Activated CD8-positive, alpha-beta memory T cell treated with anti-CD3 and anti-CD28 coated beads for 36 hours (primary cell): ENCODE measurements around the gene PPL. TPM values are rescaled to one million over a fixed set of nuclear protein-coding genes. Genes with fewer than 3 reads are reported as not detected.
"Not testable (repeated sequence)": the region's sequence is repeated elsewhere in the genome, so short reads cannot be mapped to it uniquely, and the experiment has no call there.

ENCODE experiments used
- CTCF ChIA-PET: fragments of 350-600 bp; sonication (Branson Sonifier 250); formaldehyde crosslinking; loops from one replicate; lab custom pipeline; 2021; ENCODE audit warnings: antibody characterized with exemption; lab: Charles Lee
- POLR2A ChIA-PET: fragments of 350-600 bp; sonication (Branson Sonifier 250); formaldehyde crosslinking; loops from one replicate; lab custom pipeline; 2021; ENCODE audit warnings: antibody characterized with exemption; lab: Charles Lee
- total RNA-seq, 2 experiments: library from RNA; stranded (reverse); gene quantifications; one replicate each; pipeline ENCODE4 v1.2.3, GENCODE V29; 2021

Gene PPL, protein sequence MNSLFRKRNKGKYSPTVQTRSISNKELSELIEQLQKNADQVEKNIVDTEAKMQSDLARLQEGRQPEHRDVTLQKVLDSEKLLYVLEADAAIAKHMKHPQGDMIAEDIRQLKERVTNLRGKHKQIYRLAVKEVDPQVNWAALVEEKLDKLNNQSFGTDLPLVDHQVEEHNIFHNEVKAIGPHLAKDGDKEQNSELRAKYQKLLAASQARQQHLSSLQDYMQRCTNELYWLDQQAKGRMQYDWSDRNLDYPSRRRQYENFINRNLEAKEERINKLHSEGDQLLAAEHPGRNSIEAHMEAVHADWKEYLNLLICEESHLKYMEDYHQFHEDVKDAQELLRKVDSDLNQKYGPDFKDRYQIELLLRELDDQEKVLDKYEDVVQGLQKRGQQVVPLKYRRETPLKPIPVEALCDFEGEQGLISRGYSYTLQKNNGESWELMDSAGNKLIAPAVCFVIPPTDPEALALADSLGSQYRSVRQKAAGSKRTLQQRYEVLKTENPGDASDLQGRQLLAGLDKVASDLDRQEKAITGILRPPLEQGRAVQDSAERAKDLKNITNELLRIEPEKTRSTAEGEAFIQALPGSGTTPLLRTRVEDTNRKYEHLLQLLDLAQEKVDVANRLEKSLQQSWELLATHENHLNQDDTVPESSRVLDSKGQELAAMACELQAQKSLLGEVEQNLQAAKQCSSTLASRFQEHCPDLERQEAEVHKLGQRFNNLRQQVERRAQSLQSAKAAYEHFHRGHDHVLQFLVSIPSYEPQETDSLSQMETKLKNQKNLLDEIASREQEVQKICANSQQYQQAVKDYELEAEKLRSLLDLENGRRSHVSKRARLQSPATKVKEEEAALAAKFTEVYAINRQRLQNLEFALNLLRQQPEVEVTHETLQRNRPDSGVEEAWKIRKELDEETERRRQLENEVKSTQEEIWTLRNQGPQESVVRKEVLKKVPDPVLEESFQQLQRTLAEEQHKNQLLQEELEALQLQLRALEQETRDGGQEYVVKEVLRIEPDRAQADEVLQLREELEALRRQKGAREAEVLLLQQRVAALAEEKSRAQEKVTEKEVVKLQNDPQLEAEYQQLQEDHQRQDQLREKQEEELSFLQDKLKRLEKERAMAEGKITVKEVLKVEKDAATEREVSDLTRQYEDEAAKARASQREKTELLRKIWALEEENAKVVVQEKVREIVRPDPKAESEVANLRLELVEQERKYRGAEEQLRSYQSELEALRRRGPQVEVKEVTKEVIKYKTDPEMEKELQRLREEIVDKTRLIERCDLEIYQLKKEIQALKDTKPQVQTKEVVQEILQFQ (N-terminal part only)
- total RNA-seq = not detected

DNA sequence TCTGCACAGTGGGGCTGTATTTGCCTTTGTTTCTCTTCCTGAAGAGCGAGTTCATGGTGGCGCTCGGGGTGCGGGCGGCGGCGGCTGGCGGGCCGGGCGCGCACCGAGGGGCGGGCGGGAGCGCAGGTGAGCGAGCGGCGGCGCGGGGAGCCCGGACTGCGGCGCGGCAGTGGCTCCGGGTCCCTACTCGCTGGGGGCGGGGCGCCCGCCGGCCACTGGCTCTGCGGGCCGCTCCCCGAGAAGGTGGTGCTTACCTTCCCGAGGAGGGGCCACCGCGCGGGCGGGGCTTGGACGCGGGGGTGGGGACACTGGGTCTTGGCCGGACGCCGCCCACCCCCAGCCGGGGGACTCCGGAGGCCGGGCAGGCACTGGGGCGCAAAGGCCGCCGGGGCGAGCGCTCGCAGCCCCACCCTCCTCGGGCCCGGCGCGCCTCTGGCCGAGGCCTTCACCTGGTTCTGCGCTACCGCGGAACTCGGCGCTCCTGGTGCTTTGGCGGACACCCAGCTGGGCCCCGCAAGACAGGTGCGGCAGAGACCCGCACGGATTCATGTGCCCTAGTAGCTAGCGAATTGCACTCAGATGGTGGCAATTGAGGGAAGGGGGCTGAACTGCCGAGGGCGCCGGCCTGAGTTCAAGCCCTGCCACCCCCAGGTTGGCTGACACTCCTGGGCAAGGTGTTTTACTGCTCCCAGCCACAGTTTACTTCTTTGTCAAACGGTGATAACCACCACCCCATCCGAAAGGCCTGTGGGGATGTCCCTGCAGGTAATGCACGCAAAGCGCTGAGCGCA is at the start of gene PPL:
Gene PPL, minus strand, starts transcription at position 158 of the 791 bp plus-strand sequence. Its CDS starts 103 bp downstream, at position 55.
- ChIA-PET CTCF (no interaction called here), POLR2A (no interaction called here)

DNA sequence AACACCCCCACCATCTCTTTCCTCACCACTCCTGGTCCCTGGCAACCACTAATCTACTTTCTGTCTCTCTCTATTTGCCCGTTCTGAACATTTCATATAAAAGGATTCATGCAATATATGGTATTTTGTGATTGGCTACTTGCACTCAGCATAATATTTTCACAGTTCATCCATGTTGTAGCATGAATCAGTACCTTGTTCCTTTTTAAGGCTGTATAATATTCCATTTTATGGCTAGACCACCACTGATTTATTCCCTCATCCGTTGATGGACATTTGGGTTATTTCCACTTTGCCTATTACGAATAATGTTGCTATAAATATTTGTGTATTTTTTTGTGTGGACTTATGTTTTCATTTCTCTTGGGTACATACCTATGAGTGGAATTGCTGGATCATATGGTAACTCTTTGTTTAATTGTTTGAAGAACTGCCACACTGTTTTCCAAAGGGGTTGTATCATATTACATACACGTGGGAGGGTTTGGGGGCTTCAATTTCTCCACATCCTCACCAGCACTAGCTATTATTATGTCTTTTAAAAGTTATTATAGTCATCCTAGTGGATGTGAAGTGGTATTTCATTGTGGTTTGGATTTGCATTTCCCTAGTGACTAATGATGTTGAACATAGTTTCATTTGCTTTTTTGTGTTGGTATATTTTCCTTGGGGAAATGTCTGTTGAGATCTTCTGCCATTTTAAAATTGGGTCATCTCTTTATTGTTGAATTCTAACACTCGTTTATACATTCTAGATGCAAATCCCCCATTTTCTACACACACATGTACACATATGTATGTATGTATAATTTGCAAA is 47.4 kb upstream of the PPL start:
- ChIA-PET POLR2A (no interaction called here), CTCF (interaction anchor here (0.6 to 0.7 kb wide), 2 partner anchors 9 to 687 kb away, joined by 3 read pairs; no protein-coding TSS in a partner anchor)

DNA sequence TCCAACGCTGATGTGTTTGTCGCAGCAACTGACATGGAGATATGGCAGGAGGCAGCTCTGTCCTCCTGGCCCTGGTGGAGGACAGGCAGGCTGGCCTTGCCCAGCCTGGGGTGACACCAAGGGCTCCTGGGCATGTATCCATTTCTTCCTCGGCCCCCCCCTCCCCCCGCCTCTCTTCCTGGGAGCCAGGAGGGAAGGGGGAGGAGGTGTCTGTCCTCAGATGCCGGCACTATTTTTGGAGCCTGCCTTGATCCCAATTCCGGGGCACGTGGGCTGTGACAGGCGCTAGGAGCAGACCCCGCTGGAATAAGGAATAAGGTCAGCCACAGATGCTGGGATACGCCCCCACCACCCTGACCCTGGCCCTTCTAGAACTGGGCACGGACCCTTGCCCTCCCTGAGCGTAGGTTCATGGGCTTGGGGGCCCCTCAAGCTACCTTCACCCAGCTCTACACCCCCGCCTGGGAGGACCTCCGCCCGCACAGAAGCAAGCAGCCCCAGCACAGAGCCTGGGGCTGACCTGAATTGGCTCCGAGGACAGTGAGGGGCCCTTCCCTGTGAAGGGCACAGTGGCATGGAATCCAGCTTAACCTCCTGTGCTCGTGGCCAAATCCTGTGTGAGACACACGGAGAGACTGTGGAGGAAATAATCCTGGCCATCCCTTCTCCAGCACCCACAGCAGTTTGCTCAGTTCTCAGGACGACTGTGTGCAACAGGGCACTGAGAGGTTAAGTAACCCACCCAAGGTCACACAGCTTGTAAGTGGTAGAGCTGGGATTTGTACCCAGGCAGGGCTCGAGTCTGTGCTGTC is 45.3 kb upstream of the PPL start:
- CTCF ChIA-PET = no interaction called here
- POLR2A ChIA-PET = no interaction called here

DNA sequence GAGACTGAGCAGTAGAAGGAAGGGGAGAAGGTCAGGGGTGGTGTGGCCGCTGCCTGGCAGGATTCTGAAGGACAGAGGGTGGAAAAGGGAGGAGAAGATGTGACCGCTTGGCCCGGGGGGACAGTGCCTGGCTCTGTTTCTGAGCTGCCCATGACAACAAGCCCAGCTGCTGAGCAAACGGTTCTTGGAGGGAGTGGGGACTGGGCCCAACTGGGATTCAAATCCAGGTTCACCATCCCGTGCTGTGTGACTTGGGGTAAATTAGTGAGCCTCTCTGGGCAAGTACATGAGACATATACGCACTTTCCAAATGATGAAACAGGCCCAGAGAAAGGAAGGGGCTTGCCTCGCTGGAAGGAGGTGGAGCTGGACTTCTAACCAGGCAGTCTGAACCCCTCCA is 44.5 kb upstream of the PPL start:
- POLR2A ChIA-PET = no interaction called here
- CTCF ChIA-PET = no interaction called here

DNA sequence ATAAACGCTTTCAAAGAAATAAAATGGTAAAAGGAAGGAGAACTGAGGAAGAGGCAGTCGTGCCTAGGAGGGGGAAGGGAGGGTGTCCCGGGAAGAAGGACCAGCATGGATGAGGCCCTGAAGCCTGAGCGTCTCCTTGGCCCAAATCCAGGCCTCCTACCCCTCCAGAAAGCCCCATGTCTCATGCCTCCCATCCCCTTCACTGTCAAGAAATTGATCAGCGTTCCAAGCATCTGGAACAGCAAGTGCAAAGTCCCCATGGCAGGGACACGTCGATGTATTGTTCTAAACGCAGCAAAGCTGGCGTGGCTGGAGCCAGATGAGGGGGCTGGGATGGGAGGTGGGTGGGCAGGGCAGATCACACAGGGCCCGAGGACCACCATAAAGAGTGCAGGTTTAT is 43.7 kb upstream of the PPL start:
- ChIA-PET CTCF (no interaction called here), POLR2A (no interaction called here)

DNA sequence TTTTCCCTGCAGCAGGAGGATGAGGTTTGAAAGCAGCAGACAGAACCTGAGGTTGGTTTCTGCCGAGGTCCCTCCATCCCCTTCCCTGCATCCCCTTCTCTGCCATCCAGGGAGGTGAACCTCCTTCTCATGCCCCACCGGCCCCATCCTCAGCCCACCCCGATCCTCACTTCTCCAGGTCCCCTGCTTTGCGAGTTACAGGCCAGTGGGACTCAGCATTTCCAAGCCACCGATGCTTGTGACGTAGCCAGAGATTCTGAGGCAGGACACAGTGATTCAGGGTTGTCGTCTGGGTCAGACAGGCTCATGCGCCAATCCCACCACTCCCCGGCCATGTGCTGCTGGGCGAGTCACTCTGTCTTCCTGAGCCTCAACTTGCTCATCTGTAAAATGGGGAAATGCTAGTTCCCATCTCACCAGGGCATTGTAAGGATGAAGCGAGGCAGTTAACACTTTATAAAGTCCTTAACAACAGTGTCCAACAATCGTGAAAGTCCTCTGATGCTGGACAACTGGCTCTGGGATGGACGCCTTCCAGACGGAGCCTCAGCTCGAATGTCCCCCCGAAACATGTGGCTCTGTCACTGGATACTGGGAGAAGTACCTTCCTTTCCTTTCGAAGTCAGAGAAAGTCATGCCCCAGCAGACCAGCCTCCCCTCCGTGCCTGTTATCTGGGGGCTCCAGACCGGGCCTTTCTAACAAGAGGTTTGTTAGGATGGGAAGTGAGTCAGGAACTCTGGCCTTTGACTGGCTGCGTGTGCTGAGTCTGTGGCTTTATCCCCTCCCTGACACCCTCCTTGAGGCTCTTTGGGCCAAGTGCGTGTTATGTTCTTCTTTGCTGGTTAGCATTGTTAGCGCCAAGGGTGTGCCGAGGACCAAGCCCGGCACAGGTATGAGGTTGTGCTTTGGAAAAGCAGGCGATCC is 43.0 kb upstream of the PPL start:
- POLR2A ChIA-PET = no interaction called here
- CTCF ChIA-PET = no interaction called here

DNA sequence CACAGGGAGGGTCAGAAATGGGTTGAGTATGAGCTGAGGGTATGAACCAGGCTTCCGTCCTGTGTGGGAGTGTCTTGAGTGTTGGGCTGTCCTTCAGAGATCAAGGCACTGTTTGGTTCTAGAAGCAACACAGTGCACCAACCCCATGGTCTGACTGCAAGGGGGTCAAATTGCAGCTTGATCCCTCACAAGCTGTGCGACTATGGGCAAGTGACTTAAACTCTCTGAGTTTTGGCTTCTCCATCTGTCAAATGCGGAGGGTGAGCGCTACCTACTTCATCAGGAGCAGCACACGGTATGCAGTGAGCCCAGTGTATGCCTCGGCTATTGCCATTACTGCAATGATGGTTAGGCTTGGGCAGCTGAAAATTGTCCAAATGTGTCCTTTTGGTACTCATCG is 42.2 kb upstream of the PPL start:
- CTCF ChIA-PET = no interaction called here
- POLR2A ChIA-PET = no interaction called here

DNA sequence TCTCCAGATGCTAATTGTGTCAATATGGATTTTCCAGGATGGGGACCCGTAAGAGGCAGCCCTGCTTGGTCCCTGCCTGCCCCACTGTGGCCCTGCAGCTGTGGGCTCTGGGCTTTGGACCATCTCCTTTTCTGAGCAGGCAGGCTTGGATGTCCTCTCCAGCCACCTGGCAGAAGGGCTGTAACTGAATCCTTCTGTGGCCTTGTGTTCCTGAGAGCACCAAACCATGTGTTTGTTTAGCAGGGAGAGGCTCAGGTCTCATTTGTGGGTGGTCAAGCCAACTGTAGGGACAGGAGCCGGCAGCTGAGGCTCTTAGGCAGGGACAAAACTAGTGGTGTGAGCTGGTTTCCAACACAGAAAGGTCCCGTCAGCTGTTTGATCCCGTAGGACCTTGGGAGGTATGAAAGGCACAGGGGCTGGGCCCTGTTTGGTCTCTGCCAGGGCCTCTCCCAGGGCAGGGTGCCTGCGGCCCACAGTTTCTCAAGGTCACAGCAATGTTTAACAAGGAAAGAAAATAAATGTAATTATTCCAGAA is 39.7 kb upstream of the PPL start:
- ChIA-PET POLR2A (no interaction called here), CTCF (no interaction called here)

DNA sequence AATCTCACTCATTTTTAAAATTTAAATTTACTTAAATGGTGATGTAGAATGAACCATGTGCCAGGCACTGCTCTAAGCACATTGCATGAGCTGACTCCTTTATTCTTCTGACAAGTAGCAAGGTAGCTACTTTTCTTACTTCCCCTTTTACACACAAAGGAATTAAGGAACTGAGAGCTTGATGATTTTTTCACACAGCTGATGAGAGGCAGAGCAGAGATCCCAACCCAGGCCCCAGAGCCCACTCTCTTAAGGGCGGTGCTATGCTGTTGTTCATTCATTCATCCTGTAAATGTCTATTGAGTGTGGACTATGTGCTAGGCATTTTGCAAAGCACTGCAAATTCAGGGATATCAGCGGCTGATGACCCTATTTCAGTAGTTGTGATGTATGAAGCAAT is 39.1 kb upstream of the PPL start:
- CTCF ChIA-PET = no interaction called here
- POLR2A ChIA-PET = no interaction called here

DNA sequence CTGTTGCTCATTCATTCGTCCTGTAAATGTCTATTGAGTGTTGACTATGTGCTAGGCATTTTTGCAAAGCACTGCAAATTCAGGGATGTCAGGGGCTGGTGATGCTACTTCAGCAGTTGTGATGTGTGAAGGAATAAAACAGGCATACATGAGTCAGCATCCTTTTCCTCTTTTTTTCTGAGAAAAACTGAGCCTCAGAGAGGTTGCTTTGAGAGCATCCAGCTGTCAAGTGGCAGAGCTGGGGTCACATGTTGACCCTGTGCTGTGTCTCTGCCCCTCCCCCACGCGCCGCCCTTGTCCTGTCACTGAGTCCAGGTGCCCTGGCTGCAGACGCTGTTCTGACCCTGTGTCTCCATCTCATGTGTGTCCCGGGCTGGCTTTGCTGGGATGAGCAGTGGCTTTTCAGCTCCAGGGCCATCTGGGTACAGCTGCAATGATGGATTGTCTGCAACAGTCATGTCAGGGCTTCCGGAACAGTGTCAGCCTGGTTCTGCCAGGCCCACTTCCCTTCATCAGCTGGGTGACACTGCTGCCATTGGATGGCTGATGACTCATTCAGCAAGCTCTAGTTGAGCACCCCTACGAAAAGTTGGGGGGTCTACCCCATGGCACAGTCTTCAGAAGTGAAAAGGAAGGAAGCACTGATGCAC is 36.1 kb upstream of the PPL start:
- ChIA-PET CTCF (no interaction called here), POLR2A (interaction anchor here (0.5 to 0.7 kb wide), 3 partner anchors 15 to 700 kb away, joined by 3 to 5 read pairs (median 4); partner anchors contain the start of genes SEC14L5 and TFAP4)

DNA sequence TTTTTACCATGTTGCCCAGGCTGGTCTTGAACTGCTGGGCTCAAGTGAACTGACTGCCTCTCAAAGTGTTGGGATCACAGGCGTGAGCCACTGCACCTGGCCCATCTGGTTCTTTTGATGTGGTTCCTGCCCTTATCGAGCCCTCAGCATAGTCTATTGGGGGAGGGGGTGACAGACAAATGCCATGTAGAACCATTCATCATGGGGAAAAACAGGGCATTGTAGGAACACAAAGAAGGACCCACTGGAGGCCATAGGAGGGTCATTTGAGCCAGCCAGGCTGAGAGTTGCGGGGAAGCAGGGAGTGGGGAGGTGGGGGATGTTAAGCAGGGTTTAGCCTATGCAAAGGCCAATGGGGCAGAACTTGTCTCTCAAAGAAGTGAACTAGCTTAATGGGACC is 33.1 kb upstream of the PPL start:
- ChIA-PET CTCF (no interaction called here), POLR2A (no interaction called here)

DNA sequence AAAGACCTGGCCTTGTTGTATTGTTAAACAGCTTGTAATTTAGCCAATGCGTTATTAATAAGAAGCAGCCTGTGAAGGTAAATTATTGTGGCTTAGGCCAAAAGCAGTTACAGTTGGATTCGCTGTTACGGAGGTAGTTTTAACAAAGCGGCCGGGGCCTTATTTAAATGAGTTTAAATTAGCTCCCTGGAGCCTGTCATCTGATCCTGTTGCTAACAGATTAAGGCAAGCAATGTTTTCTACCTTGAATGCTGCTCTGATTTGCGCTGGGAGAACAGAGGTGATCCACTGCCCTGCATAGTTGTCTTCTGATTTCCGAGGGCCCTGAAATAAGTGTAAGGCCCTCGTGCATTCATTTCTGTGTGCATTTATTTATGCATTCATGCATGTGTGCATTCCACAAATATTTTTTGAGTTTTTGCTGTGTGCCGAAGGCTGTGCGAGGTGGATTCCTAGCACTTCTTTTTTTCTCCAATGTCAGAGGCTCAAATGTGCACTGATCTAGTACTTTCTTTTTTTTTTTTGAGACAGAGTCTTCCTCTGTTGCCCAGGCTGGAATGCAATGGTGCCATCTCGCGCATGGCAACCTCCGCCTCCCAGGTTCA is 32.0 kb upstream of the PPL start:
- CTCF ChIA-PET = no interaction called here
- POLR2A ChIA-PET = no interaction called here

DNA sequence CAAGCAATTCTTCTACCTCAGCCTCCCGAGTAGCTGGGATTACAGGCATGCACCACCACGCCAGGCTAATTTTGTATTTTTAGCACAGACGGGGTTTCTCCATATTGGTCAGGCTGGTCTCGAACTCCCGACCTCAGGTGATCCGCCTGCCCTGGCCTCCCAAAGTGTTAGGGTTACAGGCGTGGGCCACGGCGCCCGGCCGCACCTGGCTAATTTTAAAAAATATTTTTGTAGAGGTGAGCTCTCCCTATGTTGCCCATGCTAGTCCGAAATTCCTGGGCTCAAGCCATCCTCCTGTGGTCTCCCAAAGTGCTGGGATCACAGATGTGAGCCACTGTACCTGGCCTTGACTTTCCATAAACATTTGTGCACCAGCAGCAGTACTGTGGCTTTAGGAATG is 31.3 kb upstream of the PPL start:
- POLR2A ChIA-PET, CTCF ChIA-PET: not testable (repeated sequence)

DNA sequence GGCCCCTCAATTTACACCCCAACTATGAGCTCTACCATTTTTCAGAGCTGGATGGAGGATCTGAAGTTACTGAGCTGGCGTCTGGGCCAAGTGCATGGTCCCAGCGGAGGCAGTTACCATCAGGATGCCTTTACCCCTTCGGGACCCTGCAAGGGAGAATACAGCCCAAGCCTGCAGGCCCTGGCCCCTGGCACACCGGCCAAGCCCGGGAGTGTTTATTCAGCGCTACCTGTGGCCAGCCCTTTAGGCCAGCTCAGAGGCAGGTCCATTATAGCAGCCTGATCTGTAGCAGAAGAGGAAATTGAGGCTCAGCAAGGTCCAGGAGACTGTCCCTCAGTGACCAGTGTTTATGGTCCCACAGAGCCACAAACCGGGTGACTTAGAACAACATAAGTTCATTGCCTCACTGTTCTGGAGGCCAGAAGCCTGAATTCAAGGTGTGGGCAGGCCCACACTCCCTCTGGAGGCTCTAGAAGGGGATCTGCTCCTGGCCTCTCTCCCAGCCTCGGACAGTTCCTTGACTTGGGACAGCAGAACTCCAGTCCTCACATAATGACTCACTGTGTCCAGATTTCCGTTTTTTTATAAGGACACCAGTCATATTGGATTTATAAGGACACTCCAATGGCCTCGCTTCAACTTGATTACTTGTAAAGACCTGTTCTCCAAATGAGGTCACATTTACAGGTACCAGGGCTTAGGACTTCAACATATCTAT is 29.9 kb upstream of the PPL start:
- POLR2A ChIA-PET = no interaction called here
- CTCF ChIA-PET = interaction anchor here (0.7 kb wide), 1 partner anchor 13 kb away, joined by 3 read pairs; no protein-coding TSS in a partner anchor
